SW 1271 (cell line): ENCODE measurements around the gene IFNL4.
"Not testable (repeated sequence)": the region's sequence is repeated elsewhere in the genome, so short reads cannot be mapped to it uniquely, and the experiment has no call there.

Experiments used
- DNase-seq, 2 experiments: peaks; one replicate each; lab custom pipeline; 2025; lab: John Stamatoyannopoulos, UW

Gene IFNL4

DNA sequence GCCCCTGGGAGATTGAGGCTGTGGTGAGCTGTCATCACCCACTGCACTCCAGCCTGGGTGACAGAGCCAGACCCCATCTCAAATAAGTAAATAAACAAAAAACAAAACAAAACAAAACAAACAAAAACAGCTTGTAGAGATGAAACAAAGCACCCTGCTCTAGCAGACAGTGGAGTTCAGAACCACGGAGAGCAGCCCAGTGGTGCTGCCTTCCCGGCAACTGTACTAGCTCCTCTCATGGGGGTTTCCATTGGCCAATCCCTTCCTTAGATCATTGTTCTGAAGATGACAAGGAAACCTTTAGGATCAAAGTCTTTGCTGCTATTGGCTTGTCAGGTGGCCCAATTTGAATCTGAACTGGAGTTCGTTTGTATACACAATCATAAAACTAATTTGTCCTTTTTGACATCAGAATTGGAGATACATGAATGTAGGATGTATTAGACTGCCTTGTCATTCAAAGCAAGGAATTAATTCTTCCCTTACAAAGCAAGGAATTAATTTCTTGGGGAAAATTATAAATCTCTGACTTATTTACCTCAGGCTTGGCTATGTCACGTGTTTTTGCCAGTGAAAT lies 24.9 kb downstream of the IFNL4 start:
- no peak for DNase-seq

DNA sequence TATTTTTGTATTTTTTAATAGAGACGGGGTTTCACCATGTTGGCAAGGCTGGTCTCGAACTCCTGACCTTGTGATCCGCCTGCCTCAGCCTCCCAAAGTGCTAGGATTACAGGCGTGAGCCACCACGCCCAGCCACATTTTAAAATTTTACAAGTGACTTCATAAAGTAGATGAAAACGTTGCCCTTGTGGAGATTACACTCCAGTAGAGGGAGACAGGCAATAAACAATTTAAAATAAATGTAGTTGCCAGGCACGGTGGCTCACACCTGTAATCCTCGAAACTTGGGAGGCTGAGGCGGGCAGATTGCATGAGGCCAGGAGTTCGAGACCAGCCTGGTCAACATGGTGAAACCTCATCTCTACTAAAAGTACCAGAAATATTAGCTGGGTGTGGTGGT lies 29.5 kb downstream of the IFNL4 start:
- DNase-seq = not testable (repeated sequence)

DNA sequence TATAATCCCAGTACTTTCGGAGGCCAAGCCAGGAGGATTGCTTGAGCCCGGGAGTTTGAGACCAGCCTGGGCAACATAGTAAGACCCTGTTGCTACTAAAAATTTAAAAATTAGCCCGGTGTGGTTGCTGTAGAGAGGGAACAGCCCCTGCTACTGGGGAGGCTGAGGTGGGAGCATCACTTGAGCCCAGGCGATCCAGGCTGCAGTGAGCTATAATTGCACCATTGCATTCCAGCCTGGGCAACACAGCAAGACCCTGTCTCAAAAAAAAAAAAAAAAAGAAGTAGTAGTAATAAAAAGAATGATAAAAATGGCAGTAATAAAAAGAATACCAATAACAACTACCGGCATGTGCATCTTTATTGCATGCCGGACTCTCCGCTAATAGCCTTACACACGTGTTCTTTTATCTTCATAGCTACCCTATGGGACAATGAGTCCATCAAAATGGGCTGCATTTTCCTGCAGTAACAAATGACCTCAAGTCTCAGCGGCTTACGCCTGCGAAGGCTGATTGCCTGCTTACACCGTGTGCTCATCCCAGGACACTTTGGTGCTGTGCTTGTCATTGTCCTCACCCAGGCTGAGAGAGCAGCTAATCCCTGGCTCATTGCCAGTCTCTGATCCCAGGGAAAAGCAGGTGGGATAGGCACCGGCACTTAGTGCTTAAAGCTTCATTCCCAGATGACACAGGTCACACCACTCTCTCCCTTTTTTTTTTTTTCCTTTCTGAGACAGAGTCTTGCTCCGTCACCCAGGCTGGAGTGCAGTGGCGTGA lies 30.2 kb downstream of the IFNL4 start:
- DNase-seq = no peak

DNA sequence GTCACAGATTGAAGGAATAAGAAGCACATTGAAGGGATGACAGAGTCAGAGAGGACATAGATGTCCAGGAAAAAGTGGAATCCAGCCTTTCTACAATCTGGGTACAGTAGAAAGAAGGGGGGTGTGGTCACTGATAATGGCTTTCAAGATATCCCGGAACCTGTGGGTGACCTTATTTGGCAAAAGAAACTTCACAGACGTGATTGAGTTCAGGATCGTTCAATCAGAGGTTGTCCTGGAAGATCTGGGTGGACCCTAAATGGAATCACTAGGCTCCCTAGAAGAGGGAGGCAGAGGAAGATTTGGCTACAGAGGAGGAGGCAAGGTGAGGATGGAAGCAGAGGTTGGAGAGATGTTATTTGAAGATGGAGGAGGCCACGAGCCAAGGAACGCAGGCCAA lies 31.6 kb downstream of the IFNL4 start:
- no peak for DNase-seq

DNA sequence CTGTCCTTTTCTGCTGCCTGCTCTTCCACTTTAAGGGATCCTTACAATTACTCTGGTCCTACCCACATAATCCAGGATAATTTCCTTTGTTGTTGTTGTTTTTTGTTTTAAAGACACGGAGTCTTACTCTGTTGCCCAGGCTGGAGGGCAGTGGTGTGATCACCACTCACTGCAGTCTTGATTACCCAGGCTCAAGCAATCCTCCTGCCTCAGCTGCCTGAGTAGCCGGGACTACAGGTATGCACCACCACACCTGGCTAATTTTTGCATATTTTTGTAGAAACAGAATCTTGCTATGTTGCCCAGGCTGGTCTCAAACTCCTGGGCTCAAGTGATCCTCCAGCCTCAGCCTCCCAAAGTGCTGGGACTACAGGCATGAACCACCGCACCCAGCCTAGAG lies 33.3 kb downstream of the IFNL4 start:
- DNase-seq = not testable (repeated sequence)

DNA sequence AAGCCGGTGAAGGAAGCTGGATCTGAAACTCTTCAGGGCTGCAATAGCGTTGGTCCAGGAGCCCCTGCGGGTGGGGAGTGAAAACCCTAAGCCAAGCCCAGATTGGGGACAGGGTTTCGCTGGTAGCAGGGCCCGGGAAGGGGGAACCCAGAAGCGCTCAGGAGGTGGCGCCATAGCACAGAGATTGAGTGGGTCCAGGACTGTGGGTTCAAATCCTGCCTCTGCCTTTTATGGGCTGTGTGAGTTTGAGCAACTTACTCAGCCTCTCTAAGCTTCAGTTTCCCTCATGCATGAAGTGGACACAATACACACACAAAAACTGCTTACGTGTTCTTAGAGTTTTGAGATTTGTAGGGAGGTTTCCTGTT lies 36.3 kb downstream of the IFNL4 start:
- DNase-seq = no peak

DNA sequence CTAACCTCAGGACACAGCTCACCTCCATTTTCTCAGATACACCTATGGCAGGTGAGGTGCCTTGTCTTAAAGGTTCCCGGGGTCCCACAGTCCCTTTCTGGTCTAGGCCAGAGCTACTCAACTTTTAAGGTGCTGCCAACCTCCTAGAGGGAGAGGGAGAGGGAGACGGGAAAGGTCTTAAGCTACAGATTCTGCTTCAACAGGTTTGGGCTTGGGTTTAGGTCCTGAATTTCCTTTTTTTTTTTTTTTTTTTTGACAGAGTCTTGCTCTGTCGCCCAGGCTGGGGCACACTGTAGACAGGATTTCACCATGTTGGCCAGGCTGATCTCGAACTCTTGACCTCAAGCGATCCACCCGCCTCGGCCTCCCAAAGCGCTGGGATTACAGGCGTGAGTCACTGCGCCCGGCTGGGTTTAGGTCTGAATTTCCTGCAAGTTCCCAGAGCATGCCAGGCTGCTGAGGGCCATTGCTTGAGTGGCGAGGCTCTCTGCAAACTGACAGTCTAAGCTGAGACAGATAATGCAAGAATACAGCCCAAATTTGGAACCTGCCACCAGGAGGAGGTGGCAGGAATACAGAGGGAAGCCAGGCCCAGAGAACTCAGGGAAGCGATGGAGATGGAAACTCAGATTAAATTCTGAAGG lies 36.8 kb downstream of the IFNL4 start:
- DNase-seq = no peak

DNA sequence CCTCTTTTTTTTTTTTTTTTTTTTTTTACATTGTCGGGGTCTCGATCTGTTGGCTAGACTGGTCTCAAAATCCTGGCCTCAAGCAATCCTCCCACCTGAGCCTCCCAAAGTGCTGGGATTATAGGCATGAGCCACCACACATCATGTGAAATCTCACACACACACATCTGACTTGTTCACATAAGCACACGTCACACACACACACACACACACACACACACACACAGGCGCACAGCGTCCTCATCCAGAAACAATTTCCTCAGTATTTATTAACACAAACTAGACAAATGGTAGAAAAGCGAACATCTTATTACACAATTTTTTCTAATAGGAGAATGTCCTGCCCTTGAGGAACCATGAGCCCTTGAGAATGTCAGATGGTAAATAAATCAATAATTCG lies 39.5 kb downstream of the IFNL4 start:
- DNase-seq = no peak

DNA sequence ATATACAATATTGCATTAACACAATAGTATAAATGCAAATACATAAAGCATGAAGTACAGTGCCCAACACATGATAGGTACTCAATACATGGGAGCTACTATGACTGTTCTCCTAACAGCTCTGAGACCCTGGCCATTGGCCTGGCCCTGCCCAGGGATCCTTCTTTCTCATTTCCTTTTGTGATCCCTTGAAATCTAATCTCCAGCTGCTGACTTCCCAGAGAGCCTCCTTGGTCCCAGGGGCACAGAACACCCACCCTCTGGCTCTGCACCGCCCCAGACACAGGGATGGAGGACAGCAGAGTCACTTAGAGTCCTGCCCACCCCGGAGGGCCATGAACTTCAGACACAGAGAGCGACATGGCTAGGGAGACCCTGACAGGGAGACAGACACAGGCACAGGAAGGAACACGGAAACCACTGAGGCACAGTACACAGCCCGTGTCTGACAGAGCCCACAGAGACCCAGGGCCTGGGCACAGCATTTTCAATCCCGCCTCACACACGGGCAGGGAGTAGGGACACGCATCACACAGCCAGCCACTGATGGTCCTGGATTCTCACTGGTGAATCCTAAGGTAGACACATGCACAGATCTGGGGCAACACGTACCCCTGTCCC lies 40.4 kb downstream of the IFNL4 start:
- no peak for DNase-seq

DNA sequence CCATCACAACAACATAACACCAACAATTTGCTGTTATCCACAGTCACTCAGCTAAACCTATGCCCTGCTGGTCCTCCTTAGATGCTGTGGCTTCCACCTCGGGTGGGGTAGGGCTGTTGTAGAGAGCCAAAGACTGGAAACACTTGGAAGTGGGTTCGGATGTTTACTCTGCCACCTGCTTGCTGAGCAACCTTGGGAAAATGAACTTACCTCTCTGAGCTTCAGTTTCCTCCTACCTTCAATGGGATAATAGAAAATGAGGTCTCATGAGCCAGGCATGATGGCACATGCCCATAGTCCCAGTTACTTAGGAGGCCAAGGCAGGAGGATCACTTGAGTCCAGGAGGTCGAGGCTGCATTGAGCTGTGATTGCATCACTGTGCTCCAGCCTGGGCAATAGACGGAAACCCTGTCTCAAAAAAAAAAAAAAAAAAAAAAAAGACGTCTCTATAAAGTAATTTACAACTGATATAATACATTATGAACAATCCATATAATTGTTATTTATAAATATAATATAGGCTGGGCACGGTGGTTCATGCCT lies 41.3 kb downstream of the IFNL4 start:
- no peak for DNase-seq

DNA sequence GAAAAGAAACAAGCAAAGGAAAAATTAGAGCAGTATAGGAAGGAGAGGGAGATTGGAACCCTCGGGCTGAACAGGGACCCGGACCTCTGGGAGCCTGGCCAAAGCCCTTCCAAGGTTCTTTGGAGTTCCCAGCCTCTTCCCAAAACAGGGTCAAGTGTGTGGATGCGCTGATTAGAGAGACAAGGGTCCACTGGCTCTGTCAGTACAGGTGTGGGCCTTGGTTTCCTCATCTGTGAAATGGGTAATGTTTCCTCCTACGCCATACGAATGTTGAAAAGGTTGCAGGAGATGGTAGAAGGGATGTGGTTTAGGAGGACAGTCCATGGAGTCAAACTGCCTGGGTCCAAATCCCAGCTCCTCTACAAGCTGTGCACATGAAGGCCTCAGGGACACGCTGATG lies 42.5 kb downstream of the IFNL4 start:
- no peak for DNase-seq

DNA sequence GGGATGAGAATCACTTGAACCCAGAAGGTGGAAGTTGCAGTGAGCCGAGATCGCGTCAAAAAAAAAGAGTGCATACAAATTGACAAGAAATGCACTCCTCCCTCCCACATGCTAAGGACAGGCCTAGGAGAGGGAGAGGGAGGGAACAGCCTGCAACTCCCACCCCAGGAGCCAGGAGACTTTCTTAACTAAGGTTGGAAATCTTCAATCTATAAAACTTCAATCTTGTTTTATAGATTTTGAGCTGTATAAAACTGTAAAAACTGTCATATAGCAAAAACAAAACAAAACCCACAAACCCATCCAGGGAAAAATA lies 43.2 kb downstream of the IFNL4 start:
- no peak for DNase-seq

DNA sequence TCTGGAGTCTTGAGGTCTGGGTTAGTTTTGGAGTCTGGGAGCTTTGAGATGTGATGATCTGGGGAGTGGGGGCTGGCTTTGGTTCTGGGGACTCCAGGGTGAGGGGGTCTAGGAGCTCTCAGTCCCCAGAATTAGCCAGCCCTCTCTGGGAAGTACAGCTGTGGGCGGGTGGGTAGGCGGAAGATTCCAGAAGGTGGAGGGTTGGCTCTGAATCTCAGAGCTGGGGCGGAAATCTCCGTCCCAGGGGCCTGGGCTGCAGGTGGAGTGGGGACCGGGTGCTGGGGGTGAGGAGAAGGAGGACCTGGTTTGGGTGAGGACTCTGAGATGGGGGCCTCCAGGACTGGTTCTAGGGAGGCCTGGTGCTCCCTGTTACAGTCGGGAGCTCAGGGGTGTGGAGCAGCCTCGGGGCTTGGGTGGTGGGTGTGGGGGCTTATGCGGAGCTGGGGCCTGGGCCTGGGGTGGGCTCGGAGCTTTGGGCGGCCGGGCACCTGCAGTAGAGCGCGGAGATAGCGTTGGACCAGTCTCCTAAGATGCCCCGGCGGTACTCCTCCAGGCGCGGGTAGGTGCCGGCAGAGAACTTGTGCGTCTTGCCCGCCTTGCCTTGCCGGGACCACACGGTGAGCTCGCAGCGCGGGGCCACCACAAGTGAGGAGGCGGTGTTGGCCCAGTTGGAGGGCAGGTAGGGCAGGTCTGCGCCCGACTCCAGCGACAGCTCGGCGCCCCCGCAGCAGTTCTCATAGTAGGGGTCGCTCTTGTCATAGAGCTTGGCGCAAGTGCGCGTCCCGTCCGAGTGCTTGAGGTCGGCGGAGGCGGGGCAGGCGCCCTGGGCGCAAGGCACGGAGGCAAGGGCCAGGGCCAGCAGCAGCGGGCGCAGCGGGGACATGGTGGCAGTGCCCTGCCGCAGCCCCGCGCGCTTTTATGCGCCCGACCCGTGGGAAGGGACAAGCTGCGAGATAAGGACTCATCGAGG lies 45.0 kb downstream of the IFNL4 start, which contains the start of gene SYCN:
Gene SYCN, minus strand, starts transcription at position 892 of the 970 bp plus-strand sequence. Its CDS starts 9 bp downstream, at position 883.
- no peak for DNase-seq

DNA sequence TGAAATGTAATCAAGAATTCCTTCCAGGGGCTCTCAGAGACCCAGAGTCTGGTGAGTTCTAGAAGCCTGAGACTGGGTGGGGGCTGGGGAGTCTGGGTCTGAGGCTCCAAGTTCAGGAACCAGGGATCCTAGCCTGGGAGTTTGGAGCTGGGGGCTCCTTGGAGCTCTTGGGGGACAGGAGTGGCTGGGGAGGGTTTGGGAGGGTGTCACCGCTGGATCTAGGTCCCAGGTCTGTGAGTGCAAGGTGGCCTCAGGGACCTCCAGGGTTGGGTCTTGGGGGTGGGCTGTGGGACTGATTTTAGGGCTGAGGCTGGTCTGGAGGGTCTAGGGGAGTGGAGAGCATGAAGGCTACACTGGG lies 45.7 kb downstream of the IFNL4 start:
- DNase-seq = no peak

DNA sequence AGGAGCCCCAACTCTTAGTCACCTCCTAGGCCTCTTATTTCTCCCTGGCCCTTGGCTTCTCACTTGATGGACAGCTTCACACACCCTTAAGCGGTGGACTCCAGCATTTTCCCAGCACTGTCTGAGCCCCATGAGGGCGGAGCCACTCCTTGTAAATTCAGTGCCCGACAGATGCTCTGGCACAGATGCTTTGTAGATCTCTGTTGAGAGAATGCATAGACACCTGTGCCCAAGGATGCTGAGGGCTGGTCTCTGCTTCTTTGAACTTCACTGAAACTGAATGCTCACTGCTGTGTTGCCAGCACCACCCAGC lies 47.9 kb downstream of the IFNL4 start:
- no peak for DNase-seq

DNA sequence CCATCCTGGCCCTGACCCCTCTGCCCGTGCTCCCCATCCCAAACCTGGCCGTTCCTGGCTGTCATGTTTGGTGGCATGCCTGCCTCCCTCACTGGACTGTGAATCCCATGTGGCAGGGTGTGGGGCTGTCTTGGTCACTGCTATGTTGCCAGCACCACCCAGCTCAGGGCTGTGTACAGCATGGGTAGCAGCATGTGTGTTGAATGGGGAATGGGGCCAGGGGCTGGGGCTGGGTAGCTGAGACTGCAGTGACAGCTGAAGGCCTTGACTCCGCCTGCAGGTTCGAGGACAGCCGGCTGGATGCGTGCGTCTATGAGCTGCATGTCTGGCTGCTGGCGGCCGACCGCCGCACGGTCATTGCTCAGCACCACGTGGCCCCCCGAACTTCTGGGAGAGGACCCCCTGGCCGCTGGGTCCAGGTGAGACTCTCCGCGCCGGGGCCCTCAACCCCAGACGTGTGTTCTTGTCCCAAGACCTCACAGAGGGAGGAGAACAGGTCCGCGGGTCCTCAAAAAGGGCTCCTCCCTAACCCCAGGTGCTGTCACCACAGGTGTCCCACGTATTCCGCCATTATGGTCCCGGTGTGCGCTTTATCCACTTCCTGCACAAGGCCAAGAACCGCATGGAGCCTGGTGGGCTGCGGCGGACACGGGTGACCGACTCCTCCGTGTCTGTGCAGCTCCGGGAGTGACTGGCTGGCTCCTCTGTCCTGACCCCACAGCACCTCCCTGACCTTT lies 48.4 kb downstream of the IFNL4 start:
- DNase-seq = no peak

DNA sequence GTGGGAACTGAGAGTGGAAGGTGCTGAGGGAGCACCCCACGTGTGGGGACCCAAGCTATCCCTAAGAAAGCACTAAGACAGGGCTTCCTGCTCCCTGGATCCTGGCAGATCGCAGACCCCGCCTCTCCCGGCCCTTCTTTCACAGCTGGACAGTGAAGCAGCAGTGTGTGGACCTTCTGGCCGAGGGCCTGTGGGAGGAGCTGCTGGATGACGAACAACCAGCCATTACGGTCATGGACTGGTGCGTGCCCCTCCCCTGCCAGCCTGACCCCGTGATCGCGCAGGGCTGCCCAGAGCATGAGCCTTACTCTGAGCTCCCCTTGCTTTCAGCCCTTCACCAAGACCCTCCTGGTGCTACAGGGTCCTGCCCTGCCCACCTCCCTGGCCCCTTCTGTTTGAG lies 49.6 kb downstream of the IFNL4 start:
- DNase-seq = no peak

DNA sequence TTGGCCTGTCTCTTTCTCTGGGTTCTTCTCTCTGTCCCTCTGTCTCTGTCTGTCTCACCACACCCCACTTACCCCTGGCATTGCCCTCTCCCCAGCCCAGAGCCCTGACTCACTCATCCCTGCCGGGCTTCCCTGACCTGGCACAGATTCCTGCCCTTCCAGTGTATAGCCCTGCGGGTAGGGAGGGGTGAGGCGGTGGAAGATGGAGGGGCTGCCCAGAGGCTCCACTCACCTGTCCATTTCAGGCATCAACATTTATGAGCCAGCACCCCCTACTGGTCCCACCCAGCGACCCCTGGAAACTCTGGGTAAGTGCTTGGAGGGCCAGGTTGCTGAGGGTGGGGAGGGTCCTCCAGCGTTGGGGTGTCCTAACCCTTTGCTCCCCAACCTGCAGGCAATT lies 50.8 kb downstream of the IFNL4 start:
- DNase-seq = no peak

DNA sequence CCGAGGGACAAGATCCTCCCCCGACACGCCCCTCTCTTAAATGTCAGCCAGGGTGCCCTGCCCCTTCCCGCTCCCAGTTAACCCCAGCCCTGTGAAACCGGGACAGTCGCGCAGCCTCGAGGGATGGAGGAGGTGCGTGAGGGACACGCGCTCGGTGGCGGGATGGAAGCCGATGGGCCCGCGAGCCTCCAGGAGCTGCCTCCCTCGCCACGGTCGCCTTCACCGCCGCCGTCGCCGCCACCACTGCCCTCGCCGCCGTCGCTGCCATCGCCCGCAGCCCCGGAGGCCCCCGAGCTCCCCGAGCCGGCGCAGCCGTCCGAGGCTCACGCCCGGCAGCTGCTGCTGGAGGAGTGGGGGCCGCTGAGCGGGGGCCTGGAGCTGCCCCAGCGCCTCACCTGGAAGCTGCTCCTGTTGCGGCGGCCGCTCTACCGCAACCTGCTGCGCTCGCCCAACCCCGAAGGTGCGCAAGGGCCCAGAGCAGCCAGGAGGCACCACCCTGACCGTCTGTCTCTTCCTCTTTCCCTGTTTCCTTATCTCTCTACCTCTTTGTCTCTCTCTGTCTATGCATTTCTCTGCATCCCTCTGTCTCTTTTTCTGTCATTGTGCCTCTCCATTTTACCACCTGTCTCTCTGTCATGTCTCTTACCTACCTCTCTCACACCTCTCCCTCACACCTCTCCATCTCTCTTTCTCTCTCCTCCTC lies 51.6 kb downstream of the IFNL4 start, which contains the start of gene NCCRP1:
Gene NCCRP1, plus strand, starts transcription at position 105 of the 703 bp plus-strand sequence. Its CDS starts 19 bp downstream, at position 124.
- no peak for DNase-seq

DNA sequence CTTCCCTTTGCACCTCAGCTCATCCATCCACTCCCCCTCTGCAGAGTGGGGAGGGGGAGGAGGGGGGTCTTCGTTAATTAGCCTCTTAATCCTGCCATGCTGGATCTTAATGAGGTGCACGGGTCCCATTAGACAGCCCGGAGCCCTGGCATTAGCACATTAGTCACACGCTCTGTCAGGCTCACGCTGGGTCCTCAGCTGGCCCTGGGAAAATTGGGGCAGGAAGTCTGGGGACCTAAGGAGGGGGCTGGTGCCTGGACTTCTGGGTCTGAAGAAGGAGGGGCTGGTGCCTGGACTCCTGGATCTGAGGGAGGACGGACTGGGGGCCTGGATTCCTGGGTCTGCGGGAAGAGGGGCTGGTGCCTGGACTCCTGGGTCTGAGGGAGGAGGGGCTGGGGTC lies 52.3 kb downstream of the IFNL4 start:
- no peak for DNase-seq
